Myocyte (in vitro differentiated cells): ENCODE data around the gene ETNK2. TPM values are rescaled to one million over a fixed set of nuclear protein-coding genes. Genes with fewer than 3 reads are reported as not detected.

ENCODE experiments used
- DNase-seq: peaks from one replicate; pipeline ENCODE4 v3.0.0-alpha.2; 2012; ENCODE audit warnings: low read depth
- total RNA-seq: library from RNA; depleted of rRNA; stranded (reverse); fragments of >200 nt; gene quantifications from 2 replicates; pipeline ENCODE4 v1.2.3, GENCODE V29; 2014

Gene ETNK2
- total RNA-seq, 1 donor from 2014 or later = 0.32 TPM

GRCh38 chr1:204177133-204177532 lies 25.3 kb upstream of the ETNK2 start:
- DNase-seq = no peak

- no peak for DNase-seq
These were observed 24.2 kb upstream of the ETNK2 start for GRCh38 chr1:204176049-204176448.

GRCh38 chr1:204174958-204175357 lies 23.1 kb upstream of the ETNK2 start:
- DNase-seq = no peak

GRCh38 chr1:204172404-204173029 lies 20.7 kb upstream of the ETNK2 start:
- no peak for DNase-seq

- DNase-seq = no peak
These were observed 19.9 kb upstream of the ETNK2 start for GRCh38 chr1:204171751-204172178.

- no peak for DNase-seq
These were observed 18.8 kb upstream of the ETNK2 start for GRCh38 chr1:204170494-204171155.

GRCh38 chr1:204169858-204170257 lies 18.0 kb upstream of the ETNK2 start:
- no peak for DNase-seq

GRCh38 chr1:204167730-204168129 lies 15.9 kb upstream of the ETNK2 start:
- no peak for DNase-seq

GRCh38 chr1:204166219-204166618 lies 14.4 kb upstream of the ETNK2 start, which contains the start of gene REN:
Gene REN, minus strand, starts transcription at chr1:204166337. Its CDS starts 44 bp downstream, at chr1:204166293.
- DNase-seq = no peak

GRCh38 chr1:204162494-204163074 lies 10.7 kb upstream of the ETNK2 start:
- peak; percentile 80 for DNase-seq

GRCh38 chr1:204161609-204162493 lies 10.0 kb upstream of the ETNK2 start:
- no peak for DNase-seq

- no peak for DNase-seq
These were observed 6.1 kb upstream of the ETNK2 start for GRCh38 chr1:204157962-204158361.

- no peak for DNase-seq
These were observed 4.0 kb upstream of the ETNK2 start for GRCh38 chr1:204155881-204156280.

GRCh38 chr1:204154568-204155255 lies 2.9 kb upstream of the ETNK2 start:
- DNase-seq = no peak

GRCh38 chr1:204153667-204154066 lies 1.8 kb upstream of the ETNK2 start:
- DNase-seq = no peak

GRCh38 chr1:204152310-204153044 lies 633 bp upstream of the ETNK2 start:
- DNase-seq = no peak

GRCh38 chr1:204150702-204151551 lies 917 bp downstream of the ETNK2 start:
- DNase-seq = no peak

GRCh38 chr1:204149635-204150565 lies 1.9 kb downstream of the ETNK2 start:
- DNase-seq = no peak
